NCI-H345 treated with DMSO at 0.1 percent for 48 hours (cell line): ENCODE measurements around the gene RASA1.
"Not testable (repeated sequence)": the region's sequence is repeated elsewhere in the genome, so short reads cannot be mapped to it uniquely, and the experiment has no call there.

Source experiments
- DNase-seq: peaks from one replicate; lab custom pipeline; 2025; ENCODE audit not compliant: unreplicated experiment; lab: John Stamatoyannopoulos, UW

The RASA1 gene

GRCh38 chr5:87267574-87268125 is at the start of gene RASA1:
RASA1 (plus strand) TSS chr5:87267883; CDS start chr5:87268452, 569 bp downstream.
- peak; percentile 69 for DNase-seq

DNA sequence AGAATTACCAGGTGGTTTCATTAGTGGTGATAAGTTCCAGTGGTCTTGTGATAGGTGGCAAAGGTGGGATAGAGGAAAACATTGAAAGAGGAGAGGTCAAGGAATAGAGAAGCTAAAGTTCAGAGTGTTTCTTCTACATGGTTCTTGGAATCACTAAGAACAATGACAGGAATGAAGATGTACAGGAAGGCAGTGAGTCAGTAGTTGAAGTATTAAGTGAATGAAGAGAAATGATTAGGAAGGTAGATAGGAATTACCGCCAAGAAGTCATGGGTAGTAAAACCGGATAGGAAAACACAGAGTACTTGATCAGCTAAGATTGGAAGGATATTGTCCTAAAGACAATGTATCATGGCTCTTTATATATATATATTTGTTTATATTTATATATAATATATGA is 37.9 kb upstream of the RASA1 start:
- DNase-seq = no peak

GRCh38 chr5:87231037-87231808 is 36.5 kb upstream of the RASA1 start:
- DNase-seq = no peak

- no peak for DNase-seq
Measured at GRCh38 chr5:87233143-87233542, 34.5 kb upstream of the RASA1 start.

DNA sequence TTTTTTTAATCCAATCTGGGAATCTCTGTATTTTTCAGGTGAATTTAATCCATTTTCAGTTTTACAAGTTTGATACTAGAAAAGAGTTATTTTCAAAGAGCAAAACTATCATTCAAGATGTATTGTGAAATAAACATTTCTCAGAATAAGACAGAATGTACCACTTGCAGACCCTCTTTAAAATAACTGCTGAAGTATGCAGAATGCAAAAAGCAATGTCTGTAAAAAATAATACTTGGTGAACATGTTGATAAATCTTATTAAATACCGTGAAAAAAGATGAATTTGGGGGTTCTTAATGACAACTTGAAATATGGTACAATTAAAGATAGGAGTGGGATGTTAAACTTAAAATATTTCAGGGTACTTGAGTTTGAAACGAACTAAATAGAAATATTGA is 26.1 kb upstream of the RASA1 start:
- no peak for DNase-seq

GRCh38 chr5:87242242-87242641 is 25.4 kb upstream of the RASA1 start:
- no peak for DNase-seq

GRCh38 chr5:87243161-87243844 is 24.4 kb upstream of the RASA1 start:
- DNase-seq = no peak

DNA sequence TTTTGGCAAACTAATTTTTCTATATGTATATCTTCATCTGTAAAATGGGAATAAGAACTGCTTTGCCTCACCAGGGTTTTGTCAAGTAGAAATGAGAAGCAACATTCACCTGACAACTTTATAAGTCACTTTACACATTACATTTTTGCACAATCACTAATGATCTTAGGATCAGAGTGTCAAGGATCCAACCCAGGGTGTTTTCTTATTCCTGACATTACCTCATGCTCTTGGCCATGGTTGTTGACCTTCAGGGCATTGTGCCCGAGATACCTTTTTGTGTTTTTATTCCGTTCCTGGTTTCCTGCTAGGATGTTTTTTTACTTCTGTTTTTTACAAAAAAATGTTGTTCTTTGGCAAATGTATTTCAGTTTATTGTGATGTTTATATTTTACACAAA is 22.2 kb upstream of the RASA1 start:
- no peak for DNase-seq

DNA sequence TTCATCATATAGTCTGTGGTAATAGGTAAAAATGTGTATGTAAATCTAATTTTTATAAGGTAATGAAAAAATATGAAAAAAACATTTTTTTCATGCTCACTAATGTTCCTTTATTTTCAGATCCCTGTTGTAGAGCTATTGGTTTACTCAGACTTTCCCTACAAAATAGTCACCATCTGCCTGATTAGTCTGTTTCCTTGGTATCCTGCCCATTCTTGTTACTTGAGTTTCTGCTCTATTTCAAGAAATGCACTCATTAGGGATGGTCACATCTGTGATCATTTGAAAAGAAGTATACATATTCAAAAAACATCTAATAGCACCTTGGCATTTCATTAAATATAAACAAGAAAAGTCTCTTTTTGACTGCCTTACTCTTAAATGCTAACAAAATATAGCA is 21.6 kb upstream of the RASA1 start:
- DNase-seq = no peak

DNA sequence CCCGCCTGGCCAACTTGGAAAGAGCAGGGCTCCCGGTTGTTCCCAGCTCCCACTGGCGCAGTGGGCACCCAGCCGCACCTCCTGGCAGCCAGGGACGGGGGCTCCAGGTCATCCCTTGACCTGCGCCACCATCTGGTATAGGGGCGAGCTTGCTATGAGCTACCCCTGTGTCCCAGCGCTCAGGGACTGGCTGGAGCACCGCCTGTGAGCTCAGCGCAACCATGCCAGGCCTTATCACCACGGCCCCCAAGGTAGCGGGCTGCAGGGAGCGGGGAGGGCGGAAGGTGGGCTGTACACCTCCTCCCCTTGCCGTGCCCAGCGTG is 15.4 kb upstream of the RASA1 start:
- no peak for DNase-seq

- no peak for DNase-seq
Measured at GRCh38 chr5:87254035-87254434, 13.6 kb upstream of the RASA1 start.

DNA sequence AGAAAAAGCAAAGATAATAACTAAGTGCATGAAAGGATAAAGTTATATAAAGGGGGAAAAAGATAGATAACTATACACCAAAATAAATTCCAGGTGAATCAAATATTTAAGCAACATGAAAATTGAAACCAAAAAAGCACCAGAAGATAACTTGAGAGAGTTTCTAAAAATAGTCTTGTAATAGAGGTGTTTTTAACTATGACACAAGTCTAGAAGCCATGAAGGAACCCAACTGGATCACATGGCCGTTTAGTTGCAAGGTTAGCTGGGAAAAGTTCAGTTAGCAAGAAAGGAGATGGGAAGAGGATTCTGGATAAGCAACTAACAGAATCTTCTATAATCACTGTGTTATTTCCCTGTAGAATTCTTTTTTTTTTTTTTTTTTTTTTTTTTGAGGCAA is 9.2 kb upstream of the RASA1 start:
- no peak for DNase-seq

DNA sequence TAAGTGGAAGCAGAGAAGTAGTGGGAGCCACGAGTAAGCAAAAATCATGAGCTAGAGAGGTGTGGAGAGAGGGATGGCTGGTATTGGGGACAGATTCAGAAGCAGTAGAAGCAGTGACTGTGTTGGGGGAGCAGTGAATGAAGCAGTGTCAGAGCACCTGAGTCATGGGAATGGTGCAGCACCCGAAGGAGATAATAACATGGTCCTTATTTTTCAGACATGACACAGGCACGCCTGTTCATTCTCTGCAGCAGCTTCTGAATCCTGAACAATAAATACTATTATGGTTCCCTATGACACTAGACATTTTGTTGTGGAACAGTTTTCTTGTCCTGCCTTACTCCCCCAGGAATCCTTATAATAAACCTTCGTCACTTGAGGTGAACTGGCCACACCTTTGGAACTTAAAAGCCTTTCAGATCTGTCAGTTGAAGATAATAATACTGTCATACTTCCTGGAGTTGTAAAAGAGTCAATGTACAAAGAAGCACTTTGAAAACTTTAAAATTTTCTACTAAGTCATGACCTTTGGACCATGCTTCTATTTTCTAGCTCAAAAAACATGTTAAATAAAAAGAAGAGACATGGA is 7.0 kb upstream of the RASA1 start:
- DNase-seq = no peak

DNA sequence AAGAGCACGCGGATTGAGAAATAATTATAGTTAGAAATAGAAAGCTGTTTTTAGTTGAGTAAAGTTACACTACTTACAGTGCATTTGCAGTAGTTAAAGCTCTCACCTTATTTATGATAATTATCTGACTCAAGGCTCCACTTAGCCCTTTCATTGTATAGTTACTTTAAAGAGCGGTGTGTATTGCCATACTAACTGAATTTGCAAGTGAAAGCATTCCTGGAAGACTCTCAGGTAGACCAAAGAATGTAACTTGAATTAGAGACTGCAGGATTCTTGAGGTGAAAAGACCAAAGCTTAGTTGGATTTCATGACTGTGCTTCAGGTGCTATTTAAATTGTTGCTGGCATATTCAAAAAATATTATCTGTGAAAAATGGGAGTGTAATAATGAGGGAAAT is 4.2 kb upstream of the RASA1 start:
- DNase-seq = no peak

DNA sequence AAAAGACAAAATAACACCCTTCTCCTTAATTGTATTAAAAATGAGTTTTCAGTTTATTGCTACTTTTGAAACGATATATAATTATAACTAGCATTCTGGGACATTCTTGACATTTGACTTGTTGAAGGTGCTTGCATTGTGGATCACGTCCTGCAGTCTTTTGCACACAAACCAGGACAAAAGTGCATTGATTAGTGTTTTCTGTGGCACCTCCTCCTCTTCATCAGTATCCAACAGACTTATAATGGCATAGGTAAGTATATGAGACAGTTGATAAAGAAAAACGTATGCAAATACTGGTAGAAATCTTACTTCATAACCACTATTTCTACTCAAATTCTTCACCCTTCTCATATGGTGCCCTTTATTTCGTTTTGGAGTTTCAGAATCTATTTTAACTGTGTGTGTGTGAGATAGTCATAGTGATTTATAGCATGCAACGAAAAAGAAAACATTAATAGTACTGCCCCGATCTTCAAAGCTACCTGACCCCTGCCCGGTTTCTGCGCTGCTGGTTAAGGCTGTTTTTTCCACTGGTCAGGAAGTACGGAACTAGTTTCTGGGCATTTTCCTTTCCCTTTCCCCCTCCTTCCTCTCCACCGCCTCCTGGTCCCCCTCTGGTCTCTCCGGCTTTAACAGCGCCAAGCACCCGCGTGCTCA is 639 bp upstream of the RASA1 start:
- DNase-seq = no peak

DNA sequence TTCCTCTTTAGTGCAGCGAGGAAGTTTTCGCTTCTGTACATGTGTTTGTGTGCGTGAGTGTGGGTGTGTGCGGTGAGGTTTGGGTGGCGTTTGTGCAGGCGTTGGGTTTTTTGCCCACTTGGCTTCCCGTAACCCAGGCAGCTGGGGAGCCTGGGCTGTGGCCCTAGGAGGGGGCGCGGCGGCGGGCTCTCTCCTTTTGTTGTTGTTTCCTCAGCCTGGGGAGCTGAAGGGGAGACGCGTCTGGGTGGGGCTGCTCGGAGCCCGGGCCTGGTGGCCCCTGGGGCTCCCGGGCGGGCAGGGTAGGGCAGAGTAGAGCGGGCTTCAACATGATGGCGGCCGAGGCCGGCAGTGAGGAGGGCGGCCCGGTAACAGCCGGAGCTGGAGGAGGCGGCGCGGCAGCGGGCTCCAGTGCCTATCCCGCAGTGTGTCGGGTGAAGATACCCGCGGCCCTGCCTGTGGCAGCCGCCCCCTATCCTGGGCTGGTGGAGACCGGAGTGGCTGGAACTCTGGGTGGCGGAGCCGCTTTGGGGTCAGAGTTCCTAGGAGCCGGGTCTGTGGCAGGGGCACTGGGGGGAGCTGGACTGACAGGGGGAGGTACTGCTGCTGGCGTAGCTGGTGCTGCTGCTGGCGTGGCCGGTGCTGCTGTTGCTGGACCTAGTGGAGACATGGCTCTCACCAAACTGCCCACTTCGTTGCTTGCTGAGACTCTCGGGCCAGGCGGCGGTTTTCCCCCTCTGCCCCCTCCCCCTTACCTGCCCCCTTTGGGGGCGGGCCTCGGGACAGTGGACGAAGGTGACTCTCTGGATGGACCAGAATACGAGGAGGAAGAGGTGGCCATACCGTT is 665 bp downstream of the RASA1 start:
- peak; percentile 38 for DNase-seq

- DNase-seq = no peak
Measured at GRCh38 chr5:87268970-87269377, 1.3 kb downstream of the RASA1 start.

DNA sequence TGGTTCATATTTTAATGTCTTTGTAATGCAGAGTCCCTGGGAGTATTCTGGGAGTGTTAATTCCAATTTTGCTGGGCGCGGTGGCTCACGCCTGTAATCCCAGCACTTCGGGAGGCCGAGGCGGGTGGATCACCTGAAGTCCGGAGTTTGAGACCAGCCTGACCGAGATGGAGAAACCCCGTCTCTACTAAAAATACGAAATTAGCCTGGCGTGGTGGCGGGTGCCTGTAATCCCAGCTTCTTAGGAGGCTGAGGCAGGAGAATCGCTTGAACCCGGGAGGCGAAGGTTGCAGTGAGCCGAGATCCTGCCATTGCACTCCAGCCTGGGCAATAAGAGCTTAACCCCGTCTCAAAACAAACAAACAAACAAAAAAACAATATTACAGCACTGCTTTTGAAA is 3.2 kb downstream of the RASA1 start:
- not testable (repeated sequence) for DNase-seq

GRCh38 chr5:87276655-87277054 is 9.0 kb downstream of the RASA1 start:
- no peak for DNase-seq

- DNase-seq = no peak
Measured at GRCh38 chr5:87277279-87277835, 9.7 kb downstream of the RASA1 start.
